IMR-90 (cell line): ENCODE data around the gene F11. TPM values are rescaled to one million over a fixed set of nuclear protein-coding genes. Genes with fewer than 3 reads are reported as not detected.

Source experiments
- ATAC-seq: fragments of 200-7000 bp; cut with Tn5 transposase; 2 replicates; pipeline ENCODE4 v1.9.1; 2020; ENCODE audit warnings: low read depth, mild to moderate bottlenecking, moderate library complexity
- Bru-seq: library from RNA; stranded (reverse); fragments of 400-500 nt; gene quantifications from one replicate; lab custom pipeline; 2021; lab: Mats Ljungman, UMichigan
- BruChase-seq, 2 experiments: library from RNA; stranded (reverse); fragments of 400-500 nt; gene quantifications; one replicate each; lab custom pipeline; 2021; lab: Mats Ljungman, UMichigan
- BruUV-seq: library from RNA; stranded (reverse); fragments of 400-500 nt; replicated peaks from 2 replicates; lab custom pipeline; 2021; lab: Mats Ljungman, UMichigan
- CTCF ChIA-PET: fragments of 300-600 bp; formaldehyde crosslinking; extraction: SDS; loops from one replicate; lab custom pipeline; 2021; ENCODE audit warnings: antibody characterized with exemption; lab: Yijun Ruan, JAX
- POLR2A ChIA-PET: fragments of 300-600 bp; sonication (Branson Sonifier 250); formaldehyde crosslinking; loops from one replicate; lab custom pipeline; 2022; ENCODE audit warnings: antibody characterized with exemption; ENCODE audit not compliant: unreplicated experiment; lab: Charles Lee
- DNase-seq: peaks from one replicate; pipeline ENCODE4 v3.0.0; 2013
- H2AFZ ChIP-seq: replicated peaks from 2 replicates; pipeline ENCODE3; 2013; ENCODE audit warnings: low read length, mild to moderate bottlenecking; ENCODE audit not compliant: poor library complexity
- H2AK5ac ChIP-seq: 2 replicates; pipeline ENCODE4 v1.6.1; 2013; ENCODE audit warnings: low read depth, low read length, inconsistent platforms
- H2AK9ac ChIP-seq: replicated peaks from 2 replicates; pipeline ENCODE3; 2013; ENCODE audit warnings: mild to moderate bottlenecking, low read depth, low read length, moderate library complexity; ENCODE audit not compliant: poor library complexity
- H2BK120ac ChIP-seq: 2 replicates; pipeline ENCODE4 v1.6.1; 2013; ENCODE audit warnings: low read depth, low read length, inconsistent platforms
- H2BK15ac ChIP-seq: 3 replicates; pipeline ENCODE4 v1.6.1; 2013; ENCODE audit warnings: low read depth, low read length, inconsistent platforms
- H2BK20ac ChIP-seq: 2 replicates; pipeline ENCODE4 v1.6.1; 2013; ENCODE audit warnings: low read depth, mild to moderate bottlenecking, inconsistent platforms, low read length, moderate library complexity
- H2BK5ac ChIP-seq: 2 replicates; pipeline ENCODE4 v1.6.1; 2013; ENCODE audit warnings: mild to moderate bottlenecking, low read depth, low read length, inconsistent platforms; ENCODE audit not compliant: poor library complexity, severe bottlenecking
- H3K14ac ChIP-seq: replicated peaks from 2 replicates; pipeline ENCODE4 v1.6.1; 2013; ENCODE audit warnings: low read depth, low read length, inconsistent platforms
- H3K18ac ChIP-seq: 2 replicates; pipeline ENCODE4 v1.6.1; 2013; ENCODE audit warnings: low read depth, low read length, control low read depth
- H3K23ac ChIP-seq: 2 replicates; pipeline ENCODE4 v1.6.1; 2013; ENCODE audit warnings: low read depth, low read length, inconsistent platforms
- H3K27ac ChIP-seq: 2 replicates; pipeline ENCODE4 v1.5.1; 2013; ENCODE audit warnings: mild to moderate bottlenecking, control low read depth, low read length; ENCODE audit not compliant: insufficient read depth
- H3K27me3 ChIP-seq: 2 replicates; pipeline ENCODE4 v1.6.1; 2013; ENCODE audit warnings: low read length; ENCODE audit not compliant: control insufficient read depth, insufficient read depth
- H3K36me3 ChIP-seq: 2 replicates; pipeline ENCODE4 v1.6.1; 2013; ENCODE audit warnings: low read length, mixed read lengths; ENCODE audit not compliant: control insufficient read depth, insufficient read depth
- H3K4ac ChIP-seq: 2 replicates; pipeline ENCODE4 v1.6.1; 2013; ENCODE audit warnings: low read depth, low read length, inconsistent platforms
- H3K4me1 ChIP-seq: 2 replicates; pipeline ENCODE4 v1.6.1; 2013; ENCODE audit warnings: low read length, mixed read lengths; ENCODE audit not compliant: control insufficient read depth, insufficient read depth
- H3K4me2 ChIP-seq: 2 replicates; pipeline ENCODE4 v1.6.1; 2013; ENCODE audit warnings: low read depth, mild to moderate bottlenecking, control low read depth, low read length, moderate library complexity
- H3K4me3 ChIP-seq: 2 replicates; pipeline ENCODE4 v1.5.1; 2013; ENCODE audit warnings: low read depth, mild to moderate bottlenecking, control low read depth, low read length, moderate library complexity; ENCODE audit not compliant: insufficient read depth
- H3K56ac ChIP-seq: 2 replicates; pipeline ENCODE4 v1.6.1; 2013; ENCODE audit warnings: low read length, inconsistent platforms; ENCODE audit not compliant: insufficient read depth; ENCODE audit errors: extremely low read depth
- H3K79me1 ChIP-seq, 2 experiments: 2 replicates each; pipeline ENCODE4 v1.6.1; 2013; ENCODE audit warnings: low read length in 2 of 2, inconsistent platforms in 1 of 2, low read depth in 1 of 2
- H3K9ac ChIP-seq: 2 replicates; pipeline ENCODE4 v1.6.1; 2013; ENCODE audit warnings: low read depth, low read length, control low read depth
- H3K9me1 ChIP-seq: 2 replicates; pipeline ENCODE4 v1.6.1; 2013; ENCODE audit warnings: low read length, inconsistent platforms; ENCODE audit not compliant: insufficient read depth
- H3K9me3 ChIP-seq: 2 replicates; pipeline ENCODE4 v1.6.1; 2013; ENCODE audit warnings: low read length; ENCODE audit not compliant: control insufficient read depth, insufficient read depth
- H4K20me1 ChIP-seq: 2 replicates; pipeline ENCODE4 v1.6.1; 2013; ENCODE audit warnings: low read length, inconsistent platforms; ENCODE audit not compliant: insufficient read depth
- H4K5ac ChIP-seq: 2 replicates; pipeline ENCODE4 v1.6.1; 2013; ENCODE audit warnings: mild to moderate bottlenecking, low read depth, low read length, control low read depth
- H4K8ac ChIP-seq, 2 experiments: 2 replicates each; pipeline ENCODE4 v1.6.1; 2013; ENCODE audit warnings: low read depth in 2 of 2, low read length in 2 of 2, control low read depth in 1 of 2, inconsistent platforms in 1 of 2
- H4K91ac ChIP-seq: 2 replicates; pipeline ENCODE4 v1.6.1; 2013; ENCODE audit warnings: low read depth, low read length, inconsistent platforms; ENCODE audit not compliant: insufficient read depth
- CEBPB ChIP-seq: IDR thresholded peaks from 2 replicates; pipeline ENCODE4 v1.6.1; 2012; ENCODE audit warnings: low read depth, low read length, improper control_type of control experiment
- CHD1 ChIP-seq: IDR thresholded peaks from 2 replicates; pipeline ENCODE4 v1.6.1; 2012; ENCODE audit warnings: low read depth, low read length, improper control_type of control experiment
- CTCF ChIP-seq: conservative IDR thresholded peaks from 2 replicates; pipeline ENCODE4 v1.5.1; 2012; ENCODE audit warnings: mild to moderate bottlenecking, low read depth, low read length, improper control_type of control experiment
- ELK1 ChIP-seq: fragments of 150-350 bp; IDR thresholded peaks from 2 replicates; pipeline ENCODE4 v1.6.1; 2016; ENCODE audit warnings: low read depth, mild to moderate bottlenecking, low read length, moderate library complexity, borderline replicate concordance
- MAFK ChIP-seq: IDR thresholded peaks from 2 replicates; pipeline ENCODE4 v1.6.1; 2012; ENCODE audit warnings: low read depth, low read length, improper control_type of control experiment
- MAZ ChIP-seq: IDR thresholded peaks from 2 replicates; pipeline ENCODE4 v1.6.1; 2012; ENCODE audit warnings: low read depth, mild to moderate bottlenecking, low read length, improper control_type of control experiment, moderate library complexity, borderline replicate concordance
- MXI1 ChIP-seq: IDR thresholded peaks from 2 replicates; pipeline ENCODE4 v1.6.1; 2012; ENCODE audit warnings: low read depth, mild to moderate bottlenecking, low read length, moderate library complexity, borderline replicate concordance
- POLR2A ChIP-seq: IDR thresholded peaks from 2 replicates; pipeline ENCODE4 v1.6.1; 2012; ENCODE audit warnings: mild to moderate bottlenecking, low read depth, low read length
- RAD21 ChIP-seq: IDR thresholded peaks from 2 replicates; pipeline ENCODE4 v1.6.1; 2012; ENCODE audit warnings: low read length, improper control_type of control experiment
- RFX5 ChIP-seq: IDR thresholded peaks from 2 replicates; pipeline ENCODE4 v1.8.0; 2012; ENCODE audit warnings: low read depth, mild to moderate bottlenecking, low read length, moderate library complexity
- SMC3 ChIP-seq: fragments of 150-350 bp; IDR thresholded peaks from 2 replicates; pipeline ENCODE4 v1.6.1; 2016; ENCODE audit warnings: low read depth, mild to moderate bottlenecking, antibody characterized with exemption, low read length, moderate library complexity
- USF2 ChIP-seq: fragments of 150-350 bp; IDR thresholded peaks from 2 replicates; pipeline ENCODE4 v1.6.1; 2017; ENCODE audit warnings: mild to moderate bottlenecking, antibody characterized with exemption, low read length, low read depth
- WGBS, 2 experiments: methylation state at CpG; one replicate each; pipeline versions ENCODE4 v1.1.5 to v1.1.7; 2013; ENCODE audit warnings: missing lambda C conversion rate in 2 of 2; ENCODE audit not compliant: insufficient read length in 1 of 2; ENCODE audit errors: extremely low coverage in 2 of 2; 5-methylcytosine and 5-hydroxymethylcytosine counted together
- dilution Hi-C: fragments of 300-500 bp; cut with HindIII; formaldehyde crosslinking; loops from one replicate; pipeline ENCODE4 v1.14.3; 2018; ENCODE audit warnings: low sequenced_read_pairs; ENCODE audit not compliant: unreplicated experiment
- in situ Hi-C: fragments of 300-500 bp; cut with MboI; formaldehyde crosslinking; loops from 3 replicates; pipeline ENCODE4 v1.14.3; 2019; ENCODE audit warnings: low sequenced_read_pairs, inconsistent platforms, mixed read lengths
- intact Hi-C: fragments of 100-400 bp; cut with micrococcal nuclease; formaldehyde crosslinking; loops from 2 replicates; pipeline ENCODE4 v1.10.0; 2022
- long read RNA-seq: library from polyadenylated mRNA; unstranded; transcript quantifications from one replicate; pipeline ENCODE4 v2.0.0, GENCODE V29; 2021; ENCODE audit not compliant: unreplicated experiment
- polyA plus RNA-seq, 3 experiments: library from polyadenylated mRNA; depleted of rRNA; stranded (reverse); fragments of >200 nt; gene quantifications; 2 replicates each; pipeline ENCODE4 v1.2.3, GENCODE V29; 2012; ENCODE audit warnings: low replicate concordance in 1 of 3
- total RNA-seq: library from RNA; depleted of rRNA; stranded (reverse); fragments of >200 nt; gene quantifications from 2 replicates; pipeline ENCODE4 v1.2.3, GENCODE V29; 2012; rRNA removed

The F11 gene
- total RNA-seq (not detected in 2 replicates), polyA plus RNA-seq (2012; rRNA removed) (not detected in 2 replicates), Bru-seq, nascent RNA (not detected), BruChase-seq, experiment 1, labeled RNA remaining after a 6-hour chase (percentile 10 among the genes with signal in this experiment), BruChase-seq, experiment 2, labeled RNA remaining after a 2-hour chase (percentile 12 among the genes with signal in this experiment)
- not detected in 2 replicates for polyA plus RNA-seq (2012; cell fraction: cytosol; rRNA removed)
- not detected in 2 replicates for polyA plus RNA-seq (2012; cell fraction: nucleus; rRNA removed; ENCODE audit: low replicate concordance)
- long read RNA-seq: 0 reads

- Histone ChIP-seq H3K4ac (no peak within 1 kb of the TSS), H3K9me3 (no peaks in the 10 kb centered on the region), H3K27ac (no peak within 1 kb of the TSS), H4K20me1 (no peaks in the 10 kb centered on the region), H2BK5ac (no peak within 1 kb of the TSS), H4K91ac (no peak within 1 kb of the TSS), H2BK15ac (no peak within 1 kb of the TSS), H3K27me3 (no peaks in the 10 kb centered on the region), H3K36me3 (no peaks in the 10 kb centered on the region), H3K18ac (no peak within 1 kb of the TSS), H3K4me2 (no peak within 1 kb of the TSS), H3K4me1 (no peaks in the 10 kb centered on the region; the same call in 1 of the 2 replicates), H3K23ac (no peak within 1 kb of the TSS), H3K4me3 (no peak within 1 kb of the TSS), H3K9me1 (no peaks in the 10 kb centered on the region), H4K8ac (no peak within 1 kb of the TSS; a peak in 1 of 4 replicates), H2AFZ (no peak within 1 kb of the TSS), H3K14ac (no peak within 1 kb of the TSS), H3K79me1 (no peaks in the 10 kb centered on the region), H3K9ac (no peak within 1 kb of the TSS), H2AK9ac (no peak within 1 kb of the TSS), H2AK5ac (no peak within 1 kb of the TSS), H2BK20ac (no peak within 1 kb of the TSS), H4K5ac (no peak within 1 kb of the TSS), H2BK120ac (no peak within 1 kb of the TSS), H3K56ac (no peak within 1 kb of the TSS)
- POLR2A ChIA-PET: interaction anchor here (0.6 kb wide), 2 partner anchors 24 to 87 kb away, joined by 3 read pairs; no protein-coding TSS in a partner anchor
- CTCF ChIA-PET: no interaction called here
- WGBS, 2 experiments: no CpG with 5 or more reads among the region's 10 CpGs
- ATAC-seq: no peak
- intact Hi-C loops (no loop called here), in situ Hi-C loops (no loop called here), dilution Hi-C loops (no loop called here)
- no TSS peak for BruUV-seq
- DNase-seq: no peak
- TF ChIP-seq RFX5: no peak
- no peak for TF ChIP-seq ELK1
- TF ChIP-seq RAD21: no peak
- no peak for TF ChIP-seq CEBPB
- no peak for TF ChIP-seq SMC3
- no peak for TF ChIP-seq CTCF
- TF ChIP-seq MAFK: no peak
- no peak for TF ChIP-seq USF2
- TF ChIP-seq MAZ: no peak
- no peak for TF ChIP-seq POLR2A
- no peak for TF ChIP-seq CHD1
- TF ChIP-seq MXI1: no peak
These were observed at the start of gene F11 for GRCh38 chr4:186265683-186266652. Gene F11 (plus strand): TSS chr4:186266189. CDS start chr4:186267137, 948 bp downstream.
